Effector memory CD4-positive, alpha-beta T cell (primary cell): ENCODE measurements around the gene STAT5A.
A peak's percentile ranks its signal among the peaks of the same experiment; 100 is the strongest.

Source experiments
- DNase-seq, 3 donors: peaks; one replicate each; pipeline ENCODE4 v3.0.0-alpha.2; 2020
- H3K27ac ChIP-seq: 2 replicates; pipeline ENCODE4 v1.7.0; 2013; ENCODE audit warnings: mild to moderate bottlenecking, low read length, moderate library complexity; ENCODE audit not compliant: insufficient read depth, poor library complexity, severe bottlenecking
- H3K27me3 ChIP-seq: replicated peaks from 2 replicates; pipeline ENCODE4 v1.7.0; 2013; ENCODE audit warnings: mild to moderate bottlenecking, low read length; ENCODE audit not compliant: insufficient read depth, control insufficient read depth, poor library complexity, severe bottlenecking
- H3K36me3 ChIP-seq: 2 replicates; pipeline ENCODE4 v1.7.0; 2013; ENCODE audit warnings: mild to moderate bottlenecking, low read length, moderate library complexity; ENCODE audit not compliant: control insufficient read depth, insufficient read depth
- H3K4me1 ChIP-seq: 2 replicates; pipeline ENCODE4 v1.7.0; 2013; ENCODE audit warnings: low read length, mild to moderate bottlenecking; ENCODE audit not compliant: control insufficient read depth, insufficient read depth, poor library complexity, severe bottlenecking
- H3K4me3 ChIP-seq: 2 replicates; pipeline ENCODE4 v1.7.0; 2013; ENCODE audit warnings: low read length, low read depth, mild to moderate bottlenecking; ENCODE audit not compliant: insufficient read depth, poor library complexity, severe bottlenecking
- H3K9me3 ChIP-seq: 2 replicates; pipeline ENCODE4 v1.7.0; 2013; ENCODE audit warnings: mild to moderate bottlenecking, low read length, moderate library complexity; ENCODE audit not compliant: control insufficient read depth

Gene STAT5A

DNA sequence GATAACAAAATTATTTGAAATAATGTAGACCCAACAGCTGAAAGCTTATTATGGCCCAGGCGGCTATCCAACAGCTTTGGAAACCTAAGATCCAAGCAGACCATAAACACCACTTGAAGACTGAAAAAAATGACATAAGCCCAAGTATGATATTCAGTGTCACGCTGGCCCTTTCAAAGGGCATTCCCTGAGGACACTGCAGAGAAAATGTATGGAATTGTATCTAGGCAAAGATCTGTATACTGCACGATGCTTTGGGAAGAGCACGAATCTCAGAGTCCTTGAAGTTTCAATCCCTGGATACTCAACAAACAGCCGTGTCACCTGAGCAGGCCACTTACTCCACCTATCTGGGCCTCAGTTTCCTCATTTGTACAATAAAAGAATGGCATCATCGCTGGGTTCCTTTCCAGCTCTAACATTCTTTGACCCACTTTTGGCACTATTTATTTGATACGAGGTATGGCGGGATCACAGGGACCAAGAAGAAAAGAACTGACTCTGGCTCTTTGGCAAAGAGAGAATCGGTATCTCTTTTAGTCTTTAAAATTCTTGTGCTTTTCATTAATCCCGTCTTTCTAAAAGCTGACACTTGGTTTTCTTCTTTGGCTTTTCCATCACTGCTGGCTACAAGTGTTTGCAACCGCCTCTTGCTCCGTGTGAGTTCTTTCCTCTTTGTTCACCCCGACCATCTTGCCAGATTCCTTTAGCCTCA is 13.3 kb upstream of the STAT5A start:
- Histone ChIP-seq H3K36me3 (no peaks in the 10 kb centered on the region), H3K4me1 (peaks cover 19% of the 10 kb centered on the region), H3K9me3 (no peaks in the 10 kb centered on the region), H3K27ac (peak overlapping the region; percentile 79), H3K27me3 (no peaks in the 10 kb centered on the region), H3K4me3 (peak overlapping the region; percentile 85)
- no peak for DNase-seq

GRCh38 chr17:42275527-42276358 is 12.6 kb upstream of the STAT5A start:
- peak in 2 of 3 donors; percentile 13 to 31 for DNase-seq
- Histone ChIP-seq H3K4me3 (peak overlapping the region; percentile 85), H3K27ac (peak overlapping the region; percentile 79), H3K36me3 (no peaks in the 10 kb centered on the region), H3K9me3 (no peaks in the 10 kb centered on the region), H3K27me3 (no peaks in the 10 kb centered on the region), H3K4me1 (peaks cover 16% of the 10 kb centered on the region)

DNA sequence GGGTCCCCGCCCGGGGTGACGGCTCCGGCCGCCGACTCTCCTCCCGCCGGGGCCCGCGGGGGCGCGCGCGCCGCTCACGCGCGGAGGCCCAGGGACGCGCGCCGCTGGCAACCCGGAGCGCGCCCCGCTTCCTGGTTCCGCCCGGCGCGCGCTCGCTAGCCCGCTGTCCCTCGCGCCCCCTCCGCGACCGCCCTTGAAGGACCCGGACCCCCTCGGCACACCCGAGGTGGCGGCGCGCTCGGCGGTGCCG is 12.0 kb upstream of the STAT5A start, which contains the start of gene STAT5B:
TSS of gene STAT5B (minus strand) at position 33 of the 250 bp plus-strand sequence. CDS start 44,264 bp downstream, outside the sequence.
- Histone ChIP-seq H3K4me3 (peak within 1 kb of the TSS; percentile 85), H3K27ac (peak within 1 kb of the TSS; percentile 79)
- peak; percentile 39 to 51 (median 45) for DNase-seq

GRCh38 chr17:42276609-42277341 is 11.5 kb upstream of the STAT5A start:
- Histone ChIP-seq H3K27ac (peak overlapping the region; percentile 79), H3K9me3 (no peaks in the 10 kb centered on the region), H3K4me3 (peak overlapping the region; percentile 81), H3K4me1 (peaks cover 14% of the 10 kb centered on the region), H3K36me3 (no peaks in the 10 kb centered on the region), H3K27me3 (no peaks in the 10 kb centered on the region)
- peak; percentile 39 to 47 (median 43) for DNase-seq

More for the DNA sequence above, 12.0 kb upstream of the STAT5A start, which contains the start of gene STAT5B:
- Histone ChIP-seq H3K9me3 (no peaks in the 10 kb centered on the region), H3K27me3 (no peaks in the 10 kb centered on the region), H3K4me1 (peaks cover 14% of the 10 kb centered on the region), H3K36me3 (no peaks in the 10 kb centered on the region)

DNA sequence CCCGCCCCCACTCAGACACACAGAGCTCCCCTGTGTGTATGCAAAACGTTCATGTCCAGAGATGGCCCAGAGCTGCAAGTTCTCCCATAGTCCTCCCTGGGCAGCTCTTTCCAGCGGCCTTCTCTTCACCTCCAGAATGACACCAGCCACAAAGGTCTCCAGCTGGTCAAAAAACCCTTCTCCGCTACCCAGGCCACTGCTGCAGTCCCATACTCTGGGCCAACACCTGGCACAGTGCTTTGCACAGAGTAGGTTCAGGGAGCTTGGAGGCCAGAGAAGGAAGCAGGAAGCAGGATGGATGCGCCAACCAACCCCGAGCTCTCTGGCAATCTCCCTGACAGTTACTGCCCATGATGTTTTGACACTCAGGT is 11.0 kb upstream of the STAT5A start:
- peak overlapping the region; percentile 79 for H3K27ac ChIP-seq
- no peaks in the 10 kb centered on the region for H3K9me3 ChIP-seq
- no peaks in the 10 kb centered on the region for H3K36me3 ChIP-seq
- H3K4me3 ChIP-seq = peak overlapping the region; percentile 81
- no peaks in the 10 kb centered on the region for H3K27me3 ChIP-seq
- H3K4me1 ChIP-seq = peaks cover 9% of the 10 kb centered on the region
- DNase-seq = no peak

DNA sequence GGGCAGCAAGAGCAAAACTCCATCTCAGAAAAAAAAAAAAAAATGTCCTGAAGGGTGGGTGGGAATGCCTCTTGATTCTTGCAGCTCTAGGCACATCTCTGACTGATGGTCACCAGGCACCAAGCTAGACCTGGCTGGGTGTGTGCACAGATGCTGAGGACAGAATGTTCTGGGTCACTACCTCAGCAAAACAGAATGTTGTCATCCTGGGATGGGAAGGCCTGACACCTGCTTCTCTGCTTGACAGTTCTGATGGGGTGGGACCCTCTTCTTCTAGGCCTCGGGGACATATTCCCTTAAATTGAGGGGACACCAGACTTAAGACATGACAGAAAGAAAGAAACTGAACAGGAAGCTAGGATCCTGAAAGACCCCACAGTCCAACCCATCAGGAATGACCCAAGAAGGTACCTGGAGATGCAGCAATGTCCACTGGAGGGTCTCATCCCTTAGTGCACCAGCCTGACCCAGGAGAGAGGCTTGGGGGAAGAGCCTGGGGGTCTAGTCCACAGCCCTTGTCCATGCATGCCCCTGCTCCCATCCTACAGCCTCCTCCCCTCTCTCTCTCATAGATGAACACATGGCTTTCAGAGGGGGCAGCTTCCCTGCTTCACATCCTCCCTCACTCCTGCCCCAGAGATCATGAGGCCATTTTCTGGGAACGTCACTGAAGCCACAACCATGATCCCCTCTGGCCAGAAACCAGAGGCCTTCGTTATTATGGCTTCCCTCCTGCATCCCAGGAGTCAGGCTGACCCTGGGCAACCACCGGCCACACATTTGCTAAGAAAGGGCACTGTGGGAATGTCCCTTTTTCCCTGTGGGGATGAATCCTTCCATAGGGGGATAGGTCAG is 8.3 kb upstream of the STAT5A start:
- Histone ChIP-seq H3K27ac (no peak overlapping the region), H3K27me3 (no peaks in the 10 kb centered on the region), H3K36me3 (no peaks in the 10 kb centered on the region), H3K9me3 (no peaks in the 10 kb centered on the region), H3K4me3 (no peak overlapping the region), H3K4me1 (peaks cover 9% of the 10 kb centered on the region)
- no peak for DNase-seq

DNA sequence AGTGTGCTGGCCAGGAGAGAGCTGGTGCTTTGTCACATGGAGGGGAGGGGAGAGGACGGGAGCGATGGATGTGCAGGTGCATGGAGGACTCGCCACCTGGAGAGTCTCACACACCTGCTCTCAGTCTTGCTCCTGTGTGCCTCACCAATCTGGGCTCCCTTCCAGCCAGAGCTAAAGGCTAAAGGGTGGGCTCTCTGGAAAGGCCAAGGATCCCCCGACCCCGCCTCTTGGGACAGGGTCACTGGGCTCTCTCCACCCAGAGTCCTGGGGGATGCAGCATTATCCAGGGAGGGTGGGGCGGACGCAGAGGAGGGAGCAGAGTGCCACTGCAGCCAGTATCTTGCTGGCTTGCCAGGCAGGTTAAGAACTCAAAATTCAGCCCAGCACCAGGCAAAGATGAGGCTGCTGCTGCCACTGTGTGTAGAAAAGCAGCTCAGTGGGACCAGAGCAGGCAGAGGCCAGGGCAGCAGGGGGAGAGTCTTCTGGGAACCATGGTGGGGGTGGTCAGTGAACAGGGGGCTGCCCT is 6.7 kb upstream of the STAT5A start:
- Histone ChIP-seq H3K27me3 (no peaks in the 10 kb centered on the region), H3K27ac (no peak overlapping the region), H3K36me3 (no peaks in the 10 kb centered on the region), H3K9me3 (no peaks in the 10 kb centered on the region), H3K4me3 (no peak overlapping the region), H3K4me1 (peaks cover 11% of the 10 kb centered on the region)
- DNase-seq = no peak

- Histone ChIP-seq H3K4me3 (no peak overlapping the region), H3K27me3 (no peaks in the 10 kb centered on the region), H3K4me1 (peaks cover 13% of the 10 kb centered on the region), H3K9me3 (no peaks in the 10 kb centered on the region), H3K27ac (no peak overlapping the region), H3K36me3 (no peaks in the 10 kb centered on the region)
- DNase-seq = no peak
Measured at GRCh38 chr17:42282478-42283080, 5.7 kb upstream of the STAT5A start.
